DND-41 (cell line): ENCODE data around the gene ELOVL6.

ENCODE experiments used
- EZH2 ChIP-seq: IDR thresholded peaks from 3 replicates; pipeline ENCODE4 v1.6.1; 2012; ENCODE audit warnings: borderline replicate concordance, low read depth, mild to moderate bottlenecking, moderate library complexity, low read length, inconsistent platforms; ENCODE audit not compliant: severe bottlenecking
- TF ChIP-seq, protein P1 (sequence below): IDR thresholded peaks from 2 replicates; pipeline ENCODE4 v1.5.1; 2012; ENCODE audit warnings: borderline replicate concordance, low read length, moderate library complexity, mild to moderate bottlenecking; ENCODE audit not compliant: poor library complexity, severe bottlenecking; ENCODE audit errors: extremely low read depth

DNA sequence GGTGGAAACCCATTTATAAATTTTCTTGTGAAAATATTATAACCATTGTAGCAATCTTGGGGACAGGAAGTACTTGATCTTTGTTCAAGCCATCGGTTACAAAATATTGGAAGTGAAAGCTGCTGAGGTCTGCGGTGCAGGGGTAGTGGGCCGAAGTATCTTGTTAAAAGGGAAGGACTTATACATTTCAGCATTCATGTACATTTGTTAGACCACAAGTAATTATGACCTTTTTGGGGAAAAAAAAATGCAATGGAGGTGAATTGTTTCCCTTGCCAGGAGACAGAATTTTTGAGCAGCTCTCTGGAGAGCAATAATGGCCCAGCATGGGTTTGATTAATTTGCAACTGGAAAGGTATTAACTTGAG is 164.4 kb downstream of the ELOVL6 start:
- TF ChIP-seq, protein P1, sequence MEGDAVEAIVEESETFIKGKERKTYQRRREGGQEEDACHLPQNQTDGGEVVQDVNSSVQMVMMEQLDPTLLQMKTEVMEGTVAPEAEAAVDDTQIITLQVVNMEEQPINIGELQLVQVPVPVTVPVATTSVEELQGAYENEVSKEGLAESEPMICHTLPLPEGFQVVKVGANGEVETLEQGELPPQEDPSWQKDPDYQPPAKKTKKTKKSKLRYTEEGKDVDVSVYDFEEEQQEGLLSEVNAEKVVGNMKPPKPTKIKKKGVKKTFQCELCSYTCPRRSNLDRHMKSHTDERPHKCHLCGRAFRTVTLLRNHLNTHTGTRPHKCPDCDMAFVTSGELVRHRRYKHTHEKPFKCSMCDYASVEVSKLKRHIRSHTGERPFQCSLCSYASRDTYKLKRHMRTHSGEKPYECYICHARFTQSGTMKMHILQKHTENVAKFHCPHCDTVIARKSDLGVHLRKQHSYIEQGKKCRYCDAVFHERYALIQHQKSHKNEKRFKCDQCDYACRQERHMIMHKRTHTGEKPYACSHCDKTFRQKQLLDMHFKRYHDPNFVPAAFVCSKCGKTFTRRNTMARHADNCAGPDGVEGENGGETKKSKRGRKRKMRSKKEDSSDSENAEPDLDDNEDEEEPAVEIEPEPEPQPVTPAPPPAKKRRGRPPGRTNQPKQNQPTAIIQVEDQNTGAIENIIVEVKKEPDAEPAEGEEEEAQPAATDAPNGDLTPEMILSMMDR: no peak
- no peak for TF ChIP-seq EZH2
